MCF 10A (cell line): ENCODE measurements around the gene CDK10. TPM values are rescaled to one million over a fixed set of nuclear protein-coding genes. Genes with fewer than 3 reads are reported as not detected.

Experiments
- BruUV-seq: library from RNA; stranded (reverse); fragments of 400-500 nt; replicated peaks from 2 replicates; lab custom pipeline; 2021; lab: Mats Ljungman, UMichigan
- CTCF ChIA-PET: fragments of 300-600 bp; sonication (Branson Sonifier 250); formaldehyde crosslinking; extraction: SDS; loops from one replicate; lab custom pipeline; 2021; ENCODE audit warnings: antibody characterized with exemption, inconsistent platforms; lab: Yijun Ruan, JAX
- POLR2A ChIA-PET: fragments of 300-600, 350-650 bp; sonication (Branson Sonifier 250); formaldehyde crosslinking; extraction: SDS; loops from one replicate; lab custom pipeline; 2020; ENCODE audit warnings: antibody characterized with exemption, inconsistent platforms; lab: Yijun Ruan, JAX
- DNase-seq: peaks from one replicate; pipeline ENCODE4 v3.0.0-alpha.2; 2018; ENCODE audit not compliant: unreplicated experiment
- H3K27ac Mint-ChIP-seq: one replicate; pipeline ENCODE4 v1.8.0; 2022; ENCODE audit warnings: mild to moderate bottlenecking, low read depth, mixed read lengths; ENCODE audit not compliant: unreplicated experiment
- H3K27me3 Mint-ChIP-seq: one replicate; pipeline ENCODE4 v1.8.0; 2022; ENCODE audit warnings: mixed read lengths; ENCODE audit not compliant: insufficient read depth, unreplicated experiment
- H3K36me3 Mint-ChIP-seq: one replicate; pipeline ENCODE4 v1.8.0; 2022; ENCODE audit warnings: mild to moderate bottlenecking, moderate library complexity, mixed read lengths; ENCODE audit not compliant: insufficient read depth, unreplicated experiment
- H3K4me1 Mint-ChIP-seq: one replicate; pipeline ENCODE4 v1.8.0; 2022; ENCODE audit warnings: mixed read lengths; ENCODE audit not compliant: insufficient read depth, unreplicated experiment
- H3K4me3 Mint-ChIP-seq: one replicate; pipeline ENCODE4 v1.8.0; 2022; ENCODE audit warnings: mild to moderate bottlenecking, moderate library complexity, mixed read lengths; ENCODE audit not compliant: unreplicated experiment
- H3K9me3 Mint-ChIP-seq: one replicate; pipeline ENCODE4 v1.8.0; 2022; ENCODE audit warnings: mixed read lengths; ENCODE audit not compliant: unreplicated experiment
- intact Hi-C: fragments of 100-400 bp; cut with micrococcal nuclease; formaldehyde crosslinking; loops from 2 replicates; pipeline ENCODE4 v1.14.1; 2022
- total RNA-seq: library from RNA; stranded (reverse); gene quantifications from 2 replicates; pipeline ENCODE4 v1.2.3, GENCODE V29; 2022
- TF ChIP-seq, protein P1 (sequence below): fragments of 200-600 bp; IDR thresholded peaks from one replicate; pipeline ENCODE4 v1.8.0; 2022; ENCODE audit warnings: antibody characterized with exemption, mild to moderate bottlenecking; ENCODE audit not compliant: unreplicated experiment

The CDK10 gene
- total RNA-seq, 1 experiment from 2014 or later = 83.4 TPM

- Mint-ChIP-seq H3K4me3 (no peak overlapping the region), H3K9me3 (no peaks in the 10 kb centered on the region), H3K4me1 (peaks cover 12% of the 10 kb centered on the region), H3K27ac (no peak overlapping the region), H3K27me3 (no peaks in the 10 kb centered on the region), H3K36me3 (peaks cover 29% of the 10 kb centered on the region)
- ChIA-PET CTCF (interaction anchor here (4.7 kb wide), 1 partner anchor 28 kb away, joined by 27 read pairs; no protein-coding TSS in a partner anchor), POLR2A (interaction anchor here (1.2 kb wide), 1 partner anchor 9 kb away, joined by 3 read pairs; no protein-coding TSS in a partner anchor)
- intact Hi-C loops = no loop called here
- DNase-seq = no peak
- BruUV-seq = no TSS peak
- TF ChIP-seq, protein P1, sequence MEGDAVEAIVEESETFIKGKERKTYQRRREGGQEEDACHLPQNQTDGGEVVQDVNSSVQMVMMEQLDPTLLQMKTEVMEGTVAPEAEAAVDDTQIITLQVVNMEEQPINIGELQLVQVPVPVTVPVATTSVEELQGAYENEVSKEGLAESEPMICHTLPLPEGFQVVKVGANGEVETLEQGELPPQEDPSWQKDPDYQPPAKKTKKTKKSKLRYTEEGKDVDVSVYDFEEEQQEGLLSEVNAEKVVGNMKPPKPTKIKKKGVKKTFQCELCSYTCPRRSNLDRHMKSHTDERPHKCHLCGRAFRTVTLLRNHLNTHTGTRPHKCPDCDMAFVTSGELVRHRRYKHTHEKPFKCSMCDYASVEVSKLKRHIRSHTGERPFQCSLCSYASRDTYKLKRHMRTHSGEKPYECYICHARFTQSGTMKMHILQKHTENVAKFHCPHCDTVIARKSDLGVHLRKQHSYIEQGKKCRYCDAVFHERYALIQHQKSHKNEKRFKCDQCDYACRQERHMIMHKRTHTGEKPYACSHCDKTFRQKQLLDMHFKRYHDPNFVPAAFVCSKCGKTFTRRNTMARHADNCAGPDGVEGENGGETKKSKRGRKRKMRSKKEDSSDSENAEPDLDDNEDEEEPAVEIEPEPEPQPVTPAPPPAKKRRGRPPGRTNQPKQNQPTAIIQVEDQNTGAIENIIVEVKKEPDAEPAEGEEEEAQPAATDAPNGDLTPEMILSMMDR = no peak
Measured at GRCh38 chr16:89643769-89644300, 42.7 kb upstream of the CDK10 start.

GRCh38 chr16:89645122-89645521, 41.4 kb upstream of the CDK10 start:
- CTCF ChIA-PET = interaction anchor here (0.6 kb wide), 1 partner anchor 55 kb away, joined by 3 read pairs; no protein-coding TSS in a partner anchor
- TF ChIP-seq, protein P1 = no peak
- Mint-ChIP-seq H3K27me3 (no peaks in the 10 kb centered on the region), H3K36me3 (peaks cover 38% of the 10 kb centered on the region), H3K4me3 (no peak overlapping the region), H3K27ac (no peak overlapping the region), H3K4me1 (peaks cover 12% of the 10 kb centered on the region), H3K9me3 (no peaks in the 10 kb centered on the region)
- BruUV-seq = no TSS peak
- POLR2A ChIA-PET = no interaction called here
- DNase-seq = no peak
- intact Hi-C loops = no loop called here

- no TSS peak for BruUV-seq
- Mint-ChIP-seq H3K4me3 (no peak overlapping the region), H3K27me3 (no peaks in the 10 kb centered on the region), H3K27ac (no peak overlapping the region), H3K4me1 (peaks cover 5% of the 10 kb centered on the region), H3K36me3 (peaks cover 42% of the 10 kb centered on the region), H3K9me3 (no peaks in the 10 kb centered on the region)
- POLR2A ChIA-PET = no interaction called here
- DNase-seq = no peak
- CTCF ChIA-PET = no interaction called here
- intact Hi-C loops = no loop called here
- TF ChIP-seq, protein P1 = no peak
Measured at GRCh38 chr16:89646270-89646669, 40.2 kb upstream of the CDK10 start.

GRCh38 chr16:89646906-89647305, 39.6 kb upstream of the CDK10 start:
- intact Hi-C loops = no loop called here
- TF ChIP-seq, protein P1 = no peak
- Mint-ChIP-seq H3K36me3 (peaks cover 42% of the 10 kb centered on the region), H3K4me3 (no peak overlapping the region), H3K27ac (peak overlapping the region; percentile 61), H3K27me3 (no peaks in the 10 kb centered on the region), H3K9me3 (no peaks in the 10 kb centered on the region), H3K4me1 (peaks cover 5% of the 10 kb centered on the region)
- CTCF ChIA-PET = interaction anchor here (0.6 kb wide), 1 partner anchor 59 kb away, joined by 3 read pairs; no protein-coding TSS in a partner anchor
- DNase-seq = peak; percentile 38
- POLR2A ChIA-PET = no interaction called here
- BruUV-seq = no TSS peak
